GM18517 (cell line): Measurements from ENCODE around the gene DNAJB13.
A peak's percentile ranks its signal among the peaks of the same experiment; 100 is the strongest.

Experiments
- ATAC-seq: cut with Tn5 transposase; IDR thresholded peaks from one replicate; pipeline ENCODE4 v1.9.1; 2021; ENCODE audit warnings: mild to moderate bottlenecking, moderate library complexity; ENCODE audit not compliant: unreplicated experiment

DNAJB13 gene

GRCh38 chr11:73998846-73999575 is 48.2 kb downstream of the DNAJB13 start:
- no peak for ATAC-seq

- ATAC-seq = no peak
Observed at GRCh38 chr11:73999581-74000306, 48.9 kb downstream of the DNAJB13 start.

GRCh38 chr11:74000307-74001133 is 49.7 kb downstream of the DNAJB13 start:
- ATAC-seq = no peak

- ATAC-seq = no peak
Observed at GRCh38 chr11:74001822-74002286, 51.0 kb downstream of the DNAJB13 start.

- no peak for ATAC-seq
Observed at GRCh38 chr11:74002832-74003231, 52.0 kb downstream of the DNAJB13 start.

- ATAC-seq = no peak
Observed at GRCh38 chr11:74004046-74004695, 53.3 kb downstream of the DNAJB13 start.

- no peak for ATAC-seq
Observed at GRCh38 chr11:74004759-74005615, 54.2 kb downstream of the DNAJB13 start.

- ATAC-seq = no peak
Observed at GRCh38 chr11:74005721-74006517, 55.1 kb downstream of the DNAJB13 start.

- ATAC-seq = no peak
Observed at GRCh38 chr11:74006743-74007304, 56.0 kb downstream of the DNAJB13 start.

GRCh38 chr11:74007691-74008372 is 57.0 kb downstream of the DNAJB13 start:
- no peak for ATAC-seq

- no peak for ATAC-seq
Observed at GRCh38 chr11:74008373-74009229, 57.8 kb downstream of the DNAJB13 start, which contains the start of gene UCP3. UCP3 (minus strand) TSS chr11:74009085; CDS start chr11:74007042, 2,043 bp downstream.

- ATAC-seq = no peak
Observed at GRCh38 chr11:74009230-74009547, 58.4 kb downstream of the DNAJB13 start.

GRCh38 chr11:74009675-74010305 is 59.0 kb downstream of the DNAJB13 start:
- no peak for ATAC-seq

- ATAC-seq = no peak
Observed at GRCh38 chr11:74010306-74011300, 59.8 kb downstream of the DNAJB13 start.

GRCh38 chr11:74011360-74012073 is 60.7 kb downstream of the DNAJB13 start:
- ATAC-seq = peak; percentile 89
